PFSK-1 (cell line): ENCODE results near the gene TRAK1.

Experiments
- FOXP2 ChIP-seq: optimal IDR thresholded peaks from 2 replicates; pipeline ENCODE3; 2011; ENCODE audit warnings: borderline replicate concordance, control low read depth, inconsistent platforms; ENCODE audit not compliant: insufficient read depth; ENCODE audit errors: extremely low read length, extremely low read depth
- POLR2AphosphoS5 ChIP-seq: IDR thresholded peaks from 2 replicates; pipeline ENCODE4 v1.6.1; 2012; ENCODE audit warnings: low read depth, mild to moderate bottlenecking, control low read depth, low read length, moderate library complexity
- REST ChIP-seq, 2 experiments: IDR thresholded peaks; 2 replicates each; pipeline versions ENCODE4 v1.6.1 to v1.8.0; 2011 to 2012; ENCODE audit warnings: low read depth in 2 of 2, low read length in 2 of 2, control low read depth in 1 of 2, inconsistent platforms in 1 of 2, mild to moderate bottlenecking in 1 of 2, moderate library complexity in 1 of 2; ENCODE audit not compliant: insufficient read depth in 1 of 2
- SIN3A ChIP-seq: IDR thresholded peaks from 2 replicates; pipeline ENCODE4 v1.6.1; 2012; ENCODE audit warnings: mild to moderate bottlenecking, low read length, moderate library complexity, borderline replicate concordance; ENCODE audit not compliant: insufficient read depth
- TAF1 ChIP-seq: IDR thresholded peaks from 2 replicates; pipeline ENCODE4 v1.6.1; 2012; ENCODE audit warnings: low read length, control low read depth, borderline replicate concordance; ENCODE audit not compliant: insufficient read depth

GRCh38 chr3:42068303-42069088 lies 22.7 kb upstream of the TRAK1 start:
- TF ChIP-seq SIN3A (no peak), REST (IDR thresholded peaks at IDR 0.05; ENCODE audit: insufficient read depth in 1 of 2, low read depth in 2 of 2, low read length in 2 of 2) (no peak), POLR2AphosphoS5 (no peak), TAF1 (no peak), FOXP2 (no peak)
